Erythroblast (primary cell): ENCODE measurements around the gene ASPHD1.

Experiments used
- GATA1 ChIP-seq: IDR thresholded peaks from 2 replicates; pipeline ENCODE4 v1.6.1; 2011; ENCODE audit warnings: low read depth, mild to moderate bottlenecking, control low read depth, low read length, moderate library complexity
- POLR2A ChIP-seq: IDR thresholded peaks from 2 replicates; pipeline ENCODE4 v1.6.1; 2011; ENCODE audit warnings: mild to moderate bottlenecking, low read length

GRCh38 chr16:29916979-29917378, 16.7 kb downstream of the ASPHD1 start:
- TF ChIP-seq POLR2A (no peak), GATA1 (no peak)
